Kidney (tissue), 14 donors: ENCODE measurements around the gene GABBR2. TPM values are rescaled to one million over a fixed set of nuclear protein-coding genes. Genes with fewer than 3 reads are reported as not detected.
A peak's percentile ranks its signal among the peaks of the same experiment; 100 is the strongest.

Source experiments
- DNase-seq, 5 donors: peaks; one replicate each; pipeline ENCODE4 v3.0.0-alpha.2; 2013 to 2020
- FAIRE-seq: peaks from 2 replicates; lab custom pipeline; 2012; peaks lifted over from hg19 to GRCh38; lab: Jason Lieb, UNC
- H3K27ac ChIP-seq, 2 donors: one replicate each; pipeline ENCODE4 v1.7.0; 2013; ENCODE audit warnings: low read depth in 2 of 2, low read length in 2 of 2, inconsistent platforms in 1 of 2
- H3K27me3 ChIP-seq: one replicate; pipeline ENCODE4 v1.7.1; 2013; ENCODE audit warnings: low read length, inconsistent platforms; ENCODE audit not compliant: control insufficient read depth, insufficient read depth
- H3K36me3 ChIP-seq, 3 donors: one replicate each; pipeline versions ENCODE4 v1.7.0 to v1.7.1; 2013; ENCODE audit warnings: low read length in 3 of 3, control low read depth in 1 of 3, inconsistent platforms in 1 of 3; ENCODE audit not compliant: insufficient read depth in 3 of 3, control insufficient read depth in 2 of 3
- H3K4me1 ChIP-seq, 3 donors: one replicate each; pipeline versions ENCODE4 v1.7.0 to v1.7.1; 2013; ENCODE audit warnings: low read length in 3 of 3, inconsistent platforms in 1 of 3, low read depth in 1 of 3; ENCODE audit not compliant: control insufficient read depth in 2 of 3, insufficient read depth in 2 of 3
- H3K4me3 ChIP-seq, 3 donors: one replicate each; pipeline versions ENCODE4 v1.7.0 to v1.8.1; 2013; ENCODE audit warnings: low read length in 3 of 3, control low read depth in 1 of 3, inconsistent platforms in 1 of 3
- H3K9ac ChIP-seq, 3 donors: one replicate each; pipeline versions ENCODE4 v1.7.0 to v1.7.1; 2013; ENCODE audit warnings: low read length in 3 of 3, control low read depth in 1 of 3, inconsistent platforms in 1 of 3
- H3K9me3 ChIP-seq, 3 donors: one replicate each; pipeline versions ENCODE4 v1.7.0 to v1.7.1; 2013; ENCODE audit warnings: low read length in 3 of 3, control low read depth in 1 of 3, inconsistent platforms in 1 of 3; ENCODE audit not compliant: control insufficient read depth in 2 of 3, insufficient read depth in 1 of 3
- CTCF ChIP-seq: IDR thresholded peaks from 3 replicates; pipeline ENCODE4 v1.5.1; 2012; ENCODE audit warnings: mild to moderate bottlenecking, moderate library complexity, borderline replicate concordance; ENCODE audit not compliant: insufficient read depth; ENCODE audit errors: extremely low read depth
- intact Hi-C: fragments of 100-400 bp; cut with DNase I; formaldehyde crosslinking; loops from one replicate; pipeline ENCODE4 v1.11.1; 2022
- polyA plus RNA-seq: library from polyadenylated mRNA; stranded (reverse); fragments of 350-450 nt; fragmentation: Illumina TruSeq; extraction: RNeasy Lipid Tissue Mini Kit (QIAGEN cat#74804); gene quantifications from one replicate; pipeline ENCODE4 v1.2.3, GENCODE V29; 2014; ENCODE audit warnings: low read depth, low replicate concordance; ENCODE audit not compliant: insufficient read depth
- total RNA-seq: library from RNA; stranded (reverse); fragmentation: NEBNext Ultra II Directional; extraction: Animal tissue kit (Norgen Biotek cat#: 25700); gene quantifications from one replicate; pipeline ENCODE4 v1.2.1, GENCODE V29; 2021
- donor health status: control.
- donor health status: control.
- donor health status: control.
- donor health status: control.
- donor health status: control.
- donor health status: DM: yes; HTN: yes; CAD: no.
- donor health status: Normal renal cell carcinoma (clear cell type).

GABBR2 gene
- total and polyA plus RNA-seq, 2 donors from 2014 or later, result 0.06 TPM; not detected in 1

- Histone ChIP-seq H3K4me3 (no peak overlapping the region), H3K4me1 (no peaks in the 10 kb centered on the region), H3K27me3 (no peaks in the 10 kb centered on the region), H3K36me3 (no peaks in the 10 kb centered on the region), H3K9ac (no peak overlapping the region), H3K9me3 (peaks cover 0 to 4% (median 0%) of the 10 kb centered on the region in 3 donors), H3K27ac (no peak overlapping the region)
- intact Hi-C loops, result no loop called here
- TF ChIP-seq CTCF, result no peak
- FAIRE-seq (no peak), DNase-seq (peak in 4 of 5 donors; percentile 53 to 72 (median 65))
Measured at GRCh38 chr9:98518556-98518955, 190.2 kb downstream of the GABBR2 start.

GRCh38 chr9:98517761-98518160 is 191.0 kb downstream of the GABBR2 start:
- TF ChIP-seq CTCF, result no peak
- Histone ChIP-seq H3K4me3 (no peak overlapping the region), H3K9ac (no peak overlapping the region), H3K4me1 (no peaks in the 10 kb centered on the region), H3K27ac (no peak overlapping the region), H3K36me3 (no peaks in the 10 kb centered on the region), H3K27me3 (no peaks in the 10 kb centered on the region), H3K9me3 (peaks cover 0 to 4% (median 0%) of the 10 kb centered on the region in 3 donors)
- DNase-seq (no peak), FAIRE-seq (no peak)
- intact Hi-C loops, result no loop called here

GRCh38 chr9:98516897-98517503 is 191.7 kb downstream of the GABBR2 start:
- DNase-seq (no peak), FAIRE-seq (no peak)
- Histone ChIP-seq H3K9me3 (peaks cover 0 to under 1% (median 0%) of the 10 kb centered on the region in 3 donors), H3K4me1 (no peaks in the 10 kb centered on the region), H3K9ac (no peak overlapping the region), H3K36me3 (no peaks in the 10 kb centered on the region), H3K27me3 (no peaks in the 10 kb centered on the region), H3K27ac (no peak overlapping the region), H3K4me3 (no peak overlapping the region)
- intact Hi-C loops, result no loop called here
- TF ChIP-seq CTCF, result no peak
